Fibroblast of the aortic adventitia (primary cell): Measurements from ENCODE around the gene TARBP2. TPM values are rescaled to one million over a fixed set of nuclear protein-coding genes. Genes with fewer than 3 reads are reported as not detected.

Source experiments
- DNase-seq: peaks from one replicate; pipeline ENCODE4 v3.0.0-alpha.2; 2010; ENCODE audit warnings: low read depth
- H3K4me3 ChIP-seq: 2 replicates; pipeline ENCODE4 v1.5.1; 2011; ENCODE audit warnings: low read depth, mild to moderate bottlenecking, control low read depth, low read length, moderate library complexity
- CTCF ChIP-seq: IDR thresholded peaks from 2 replicates; pipeline ENCODE4 v1.5.1; 2011; ENCODE audit warnings: mild to moderate bottlenecking, low read length, control low read depth, inconsistent platforms; ENCODE audit not compliant: insufficient read depth
- total RNA-seq: library from RNA; depleted of rRNA; stranded (reverse); fragments of >200 nt; gene quantifications from 2 replicates; pipeline ENCODE4 v1.2.3, GENCODE V29; 2012; ENCODE audit warnings: low replicate concordance

The TARBP2 gene
- total RNA-seq, 1 donor = 32.4 TPM

GRCh38 chr12:53518381-53518780, 17.3 kb downstream of the TARBP2 start:
- DNase-seq = peak; percentile 36
- TF ChIP-seq CTCF = no peak
- no peak overlapping the region for H3K4me3 ChIP-seq

- H3K4me3 ChIP-seq = no peak overlapping the region
- no peak for DNase-seq
- TF ChIP-seq CTCF = no peak
Observed at GRCh38 chr12:53523131-53523530, 22.0 kb downstream of the TARBP2 start.

GRCh38 chr12:53524476-53524875, 23.4 kb downstream of the TARBP2 start:
- no peak for TF ChIP-seq CTCF
- DNase-seq = no peak
- H3K4me3 ChIP-seq = no peak overlapping the region

- no peak overlapping the region for H3K4me3 ChIP-seq
- TF ChIP-seq CTCF = no peak
- DNase-seq = no peak
Observed at GRCh38 chr12:53530061-53530460, 29.0 kb downstream of the TARBP2 start.

- DNase-seq = peak; percentile 13
- no peak for TF ChIP-seq CTCF
Observed at GRCh38 chr12:53530920-53531319, 29.8 kb downstream of the TARBP2 start.

GRCh38 chr12:53532021-53532420, 30.9 kb downstream of the TARBP2 start:
- no peak for DNase-seq
- H3K4me3 ChIP-seq = no peak overlapping the region
- no peak for TF ChIP-seq CTCF

More at GRCh38 chr12:53530920-53531319, 29.8 kb downstream of the TARBP2 start:
- no peak overlapping the region for H3K4me3 ChIP-seq

- H3K4me3 ChIP-seq = no peak overlapping the region
- no peak for TF ChIP-seq CTCF
- DNase-seq = peak; percentile 24
Observed at GRCh38 chr12:53532524-53533445, 31.7 kb downstream of the TARBP2 start.
